SK-N-SH (cell line): ENCODE data around the gene GPLD1.

Experiments used
- CTCF ChIP-seq: fragments of 200-600 bp; sonication (generic); IDR thresholded peaks from 2 replicates; pipeline ENCODE4 v1.6.1; 2017; ENCODE audit warnings: antibody characterized with exemption, mild to moderate bottlenecking, moderate library complexity
- ELF1 ChIP-seq: IDR thresholded peaks from 2 replicates; pipeline ENCODE4 v1.4.0; 2012
- EZH2phosphoT487 ChIP-seq: fragments of 200-600 bp; sonication (generic); IDR thresholded peaks from 2 replicates; pipeline ENCODE4 v1.6.1; 2017; ENCODE audit warnings: low read depth, mixed run types, mild to moderate bottlenecking, antibody characterized with exemption, moderate library complexity, borderline replicate concordance
- GABPA ChIP-seq: IDR thresholded peaks from 2 replicates; pipeline ENCODE4 v1.4.0; 2012; ENCODE audit warnings: low read depth, mild to moderate bottlenecking
- MAX ChIP-seq: IDR thresholded peaks from 2 replicates; pipeline ENCODE4 v1.4.0; 2012; ENCODE audit warnings: low read depth
- NRF1 ChIP-seq: IDR thresholded peaks from 2 replicates; pipeline ENCODE4 v1.6.1; 2012; ENCODE audit warnings: low read depth, mild to moderate bottlenecking, low read length
- PBX3 ChIP-seq: IDR thresholded peaks from 2 replicates; pipeline ENCODE4; 2012
- RAD21 ChIP-seq: IDR thresholded peaks from 2 replicates; pipeline ENCODE4 v1.6.1; 2012; ENCODE audit warnings: mild to moderate bottlenecking, low read length
- RFX5 ChIP-seq: IDR thresholded peaks from 2 replicates; pipeline ENCODE4 v1.6.1; 2012; ENCODE audit warnings: mild to moderate bottlenecking, improper control_type of control experiment, low read length
- SMC3 ChIP-seq: IDR thresholded peaks from 2 replicates; pipeline ENCODE4 v1.6.1; 2012; ENCODE audit warnings: low read depth, low read length, improper control_type of control experiment
- TCF12 ChIP-seq: IDR thresholded peaks from 2 replicates; pipeline ENCODE4 v1.4.0; 2012
- TEAD4 ChIP-seq: IDR thresholded peaks from 2 replicates; pipeline ENCODE4 v1.4.0; 2012; ENCODE audit warnings: mild to moderate bottlenecking, borderline replicate concordance; ENCODE audit not compliant: insufficient read depth
- USF2 ChIP-seq: fragments of 150-350 bp; IDR thresholded peaks from 2 replicates; pipeline ENCODE4 v1.6.1; 2017; ENCODE audit warnings: antibody characterized with exemption, low read length, low read depth, borderline replicate concordance

GRCh38 chr6:24431045-24431451 lies 58.3 kb downstream of the GPLD1 start:
- TF ChIP-seq CTCF (peak; percentile 81), TCF12 (no peak), PBX3 (no peak), TEAD4 (no peak), RFX5 (no peak), SMC3 (peak; percentile 23; the same call in 1 of the 2 replicates), ELF1 (no peak), USF2 (no peak), GABPA (no peak), EZH2phosphoT487 (no peak), RAD21 (peak; percentile 61), NRF1 (no peak), MAX (no peak)
